ENCODE results near the gene IFT88. TPM values are rescaled to one million over a fixed set of nuclear protein-coding genes. Genes with fewer than 3 reads are reported as not detected.

IFT88 gene
- total RNA-seq, 1 donor from 2014 or later = 5.9 TPM

DNA sequence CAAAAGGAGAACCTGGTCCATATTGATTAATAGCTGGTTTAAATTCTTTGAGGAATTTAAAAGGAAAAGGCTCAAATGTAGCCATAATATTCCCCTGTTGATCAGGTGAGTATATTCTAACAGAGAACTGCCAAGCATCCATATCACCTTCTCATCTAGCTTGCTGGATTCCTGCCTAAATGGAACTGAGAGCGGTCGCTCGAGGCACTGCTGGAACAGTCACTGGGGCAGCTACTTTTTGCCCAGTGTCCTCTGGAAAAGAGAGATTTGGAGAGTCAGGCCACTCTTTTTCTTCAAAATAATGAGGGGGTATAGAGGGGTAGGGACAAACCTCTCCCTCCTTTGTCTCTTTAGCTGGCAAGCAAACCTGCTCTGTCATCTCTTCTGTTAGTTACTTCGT, 117.1 kb downstream of the IFT88 start:
- no peak overlapping the region for H3K27ac Mint-ChIP-seq (ENCODE audit: unreplicated experiment)
- H3K27me3 Mint-ChIP-seq (ENCODE audit: low read depth) = no peaks in the 10 kb centered on the region
- no peak for DNase-seq (ENCODE audit: low spot score)
- TF ChIP-seq CTCF (IDR thresholded peaks at IDR 0.05) = no peak
- peaks cover 20% of the 10 kb centered on the region for H3K4me1 Mint-ChIP-seq (ENCODE audit: low read depth)
- no peaks in the 10 kb centered on the region for H3K9me3 Mint-ChIP-seq (ENCODE audit: low read depth)
- no peaks in the 10 kb centered on the region for H3K36me3 Mint-ChIP-seq (ENCODE audit: low read depth)
- H3K4me3 Mint-ChIP-seq (ENCODE audit: unreplicated experiment) = no peak overlapping the region

GRCh38 chr13:20684546-20684945, 117.6 kb downstream of the IFT88 start:
- Mint-ChIP-seq H3K27ac (ENCODE audit: unreplicated experiment) (no peak overlapping the region), H3K9me3 (ENCODE audit: low read depth) (no peaks in the 10 kb centered on the region), H3K27me3 (ENCODE audit: low read depth) (no peaks in the 10 kb centered on the region), H3K4me3 (ENCODE audit: unreplicated experiment) (no peak overlapping the region), H3K4me1 (ENCODE audit: low read depth) (peaks cover 20% of the 10 kb centered on the region), H3K36me3 (ENCODE audit: low read depth) (no peaks in the 10 kb centered on the region)
- no peak for TF ChIP-seq CTCF (IDR thresholded peaks at IDR 0.05)
- no peak for DNase-seq (ENCODE audit: low spot score)

GRCh38 chr13:20685092-20685491, 118.1 kb downstream of the IFT88 start:
- Mint-ChIP-seq H3K9me3 (ENCODE audit: low read depth) (no peaks in the 10 kb centered on the region), H3K27ac (ENCODE audit: unreplicated experiment) (no peak overlapping the region), H3K36me3 (ENCODE audit: low read depth) (no peaks in the 10 kb centered on the region), H3K4me3 (ENCODE audit: unreplicated experiment) (no peak overlapping the region), H3K27me3 (ENCODE audit: low read depth) (no peaks in the 10 kb centered on the region), H3K4me1 (ENCODE audit: low read depth) (peaks cover 20% of the 10 kb centered on the region)
- no peak for DNase-seq (ENCODE audit: low spot score)
- TF ChIP-seq CTCF (IDR thresholded peaks at IDR 0.05) = no peak

DNA sequence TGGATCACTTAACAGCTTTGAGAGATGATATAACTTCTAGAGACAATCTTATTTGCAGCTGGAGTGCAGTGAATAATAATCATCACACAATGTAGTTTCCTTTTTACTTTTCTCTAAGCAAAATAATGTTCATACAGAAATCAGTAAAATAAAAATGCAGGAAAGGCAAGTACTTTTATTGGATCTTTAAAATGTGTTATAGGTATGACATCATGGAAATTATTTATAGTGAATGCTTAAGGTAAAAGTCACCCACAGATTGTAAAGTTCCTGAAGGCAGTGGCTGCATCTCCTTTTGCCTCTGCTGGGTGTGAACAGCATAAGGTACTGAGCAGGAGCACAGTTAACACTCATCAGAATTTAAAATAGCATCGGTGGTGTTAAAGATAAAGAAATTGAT, 119.2 kb downstream of the IFT88 start:
- Mint-ChIP-seq H3K4me3 (ENCODE audit: unreplicated experiment) (no peak overlapping the region), H3K36me3 (ENCODE audit: low read depth) (no peaks in the 10 kb centered on the region), H3K27ac (ENCODE audit: unreplicated experiment) (no peak overlapping the region), H3K4me1 (ENCODE audit: low read depth) (peaks cover 20% of the 10 kb centered on the region), H3K27me3 (ENCODE audit: low read depth) (no peaks in the 10 kb centered on the region), H3K9me3 (ENCODE audit: low read depth) (no peaks in the 10 kb centered on the region)
- no peak for TF ChIP-seq CTCF (IDR thresholded peaks at IDR 0.05)
- DNase-seq (ENCODE audit: low spot score) = no peak

DNA sequence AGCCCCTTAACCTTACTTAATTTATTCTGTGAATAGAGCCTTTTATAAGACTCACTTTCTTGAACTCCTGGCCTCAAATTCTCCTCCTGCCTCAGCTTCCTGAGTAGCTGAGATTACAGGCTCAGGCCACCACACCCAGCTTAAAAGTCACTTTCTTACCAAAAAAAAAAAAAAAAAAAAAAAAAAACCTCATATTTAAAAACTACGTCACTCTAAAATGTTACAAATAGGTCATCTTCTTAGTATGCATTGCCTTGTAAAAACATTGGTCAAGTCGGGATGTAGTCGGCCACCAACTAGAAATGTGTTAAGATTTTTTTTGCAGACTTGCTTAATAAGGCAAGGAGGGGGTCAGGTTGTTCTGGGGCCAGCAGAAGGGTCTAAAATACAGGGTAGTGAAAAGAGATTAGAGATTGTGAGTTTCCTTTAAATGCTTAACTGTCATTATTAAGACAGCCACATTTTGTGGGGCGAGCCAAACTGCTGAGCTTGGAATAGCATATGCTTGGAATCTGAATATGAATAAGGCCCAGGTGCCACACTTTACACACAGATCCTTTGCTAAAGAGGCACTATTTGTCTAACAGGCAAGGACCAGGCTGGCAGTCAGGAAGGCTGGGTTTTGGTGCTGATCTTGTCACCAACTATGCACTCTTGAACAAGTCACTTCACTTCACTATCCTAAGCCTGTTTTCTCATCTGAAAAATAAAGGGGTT, 120.1 kb downstream of the IFT88 start:
- no peak for DNase-seq (ENCODE audit: low spot score)

More for the DNA sequence above, 120.1 kb downstream of the IFT88 start:
- Mint-ChIP-seq H3K4me1 (ENCODE audit: low read depth) (peaks cover 14% of the 10 kb centered on the region), H3K9me3 (ENCODE audit: low read depth) (no peaks in the 10 kb centered on the region), H3K27ac (ENCODE audit: unreplicated experiment) (peak overlapping the region; percentile 54), H3K36me3 (ENCODE audit: low read depth) (no peaks in the 10 kb centered on the region), H3K4me3 (ENCODE audit: unreplicated experiment) (no peak overlapping the region), H3K27me3 (ENCODE audit: low read depth) (no peaks in the 10 kb centered on the region)
- no peak for TF ChIP-seq CTCF (IDR thresholded peaks at IDR 0.05)
